Peyer's patch (tissue), 4 donors: Measurements from ENCODE around the gene ZC3HAV1.

Experiments
- POLR2A ChIP-seq, 2 donors: fragments of 450-650 bp; IDR thresholded peaks; one replicate each; pipeline ENCODE4 v1.5.1; 2017; ENCODE audit warnings: antibody characterized with exemption in 2 of 2, mild to moderate bottlenecking in 2 of 2, moderate library complexity in 2 of 2
- TF ChIP-seq, protein P1 (sequence below), 6 experiments: fragments of 450-650 bp in 4 of 6; fragments of 200-600 bp in 2 of 6; sonication (generic) in 1 of 6; IDR thresholded peaks; one replicate each; pipeline ENCODE4 v1.5.1; 2017 to 2019; ENCODE audit warnings: antibody characterized with exemption in 6 of 6, mild to moderate bottlenecking in 3 of 6, moderate library complexity in 1 of 6

DNA sequence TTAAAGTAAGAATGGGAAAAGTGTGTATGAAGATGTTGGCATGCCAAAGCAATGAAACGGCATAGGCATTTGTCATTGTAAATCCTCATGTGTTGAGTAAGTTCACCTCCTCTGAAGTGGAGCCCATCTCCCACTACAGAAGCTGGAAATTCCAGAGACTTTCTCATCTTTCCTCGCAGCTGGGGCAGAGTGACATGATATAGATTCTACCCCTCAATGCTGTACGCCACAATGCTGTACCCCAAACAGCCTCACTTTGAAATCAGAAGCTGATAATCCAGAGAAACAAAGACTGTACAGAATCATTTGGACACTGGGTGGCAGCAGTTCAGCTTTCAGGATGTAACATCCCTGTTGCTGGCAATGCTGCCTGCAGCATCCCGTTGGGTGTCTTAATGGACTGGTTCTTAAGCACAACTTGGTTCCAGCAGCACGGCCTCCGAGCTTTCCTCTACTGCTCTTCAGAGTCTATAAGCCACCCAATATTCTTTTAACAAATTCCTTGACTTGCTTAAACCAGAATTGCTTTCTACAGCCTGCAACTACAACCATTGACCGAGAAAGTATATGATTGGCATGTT lies 92.5 kb downstream of the ZC3HAV1 start:
- no peak for TF ChIP-seq POLR2A (IDR thresholded peaks at IDR 0.05)
- TF ChIP-seq, protein P1, sequence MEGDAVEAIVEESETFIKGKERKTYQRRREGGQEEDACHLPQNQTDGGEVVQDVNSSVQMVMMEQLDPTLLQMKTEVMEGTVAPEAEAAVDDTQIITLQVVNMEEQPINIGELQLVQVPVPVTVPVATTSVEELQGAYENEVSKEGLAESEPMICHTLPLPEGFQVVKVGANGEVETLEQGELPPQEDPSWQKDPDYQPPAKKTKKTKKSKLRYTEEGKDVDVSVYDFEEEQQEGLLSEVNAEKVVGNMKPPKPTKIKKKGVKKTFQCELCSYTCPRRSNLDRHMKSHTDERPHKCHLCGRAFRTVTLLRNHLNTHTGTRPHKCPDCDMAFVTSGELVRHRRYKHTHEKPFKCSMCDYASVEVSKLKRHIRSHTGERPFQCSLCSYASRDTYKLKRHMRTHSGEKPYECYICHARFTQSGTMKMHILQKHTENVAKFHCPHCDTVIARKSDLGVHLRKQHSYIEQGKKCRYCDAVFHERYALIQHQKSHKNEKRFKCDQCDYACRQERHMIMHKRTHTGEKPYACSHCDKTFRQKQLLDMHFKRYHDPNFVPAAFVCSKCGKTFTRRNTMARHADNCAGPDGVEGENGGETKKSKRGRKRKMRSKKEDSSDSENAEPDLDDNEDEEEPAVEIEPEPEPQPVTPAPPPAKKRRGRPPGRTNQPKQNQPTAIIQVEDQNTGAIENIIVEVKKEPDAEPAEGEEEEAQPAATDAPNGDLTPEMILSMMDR (IDR thresholded peaks at IDR 0.05), result peak; percentile 35 to 74 (median 64)
